Right cardiac atrium (tissue), 5 donors: ENCODE measurements around the gene GAMT. TPM values are rescaled to one million over a fixed set of nuclear protein-coding genes. Genes with fewer than 3 reads are reported as not detected.

ENCODE experiments used
- ATAC-seq, 2 donors: fragments of 200-7000 bp; cut with Tn5 transposase; one replicate each; pipeline versions ENCODE4 v1.8.0 to v1.9.1; 2020; ENCODE audit warnings: moderate library complexity in 2 of 2, mild to moderate bottlenecking in 1 of 2
- DNase-seq, 3 donors: peaks; one replicate each; pipeline ENCODE4 v3.0.0-alpha.2; 2020
- H3K27ac ChIP-seq: one replicate; pipeline ENCODE4 v1.5.1; 2013; ENCODE audit warnings: mild to moderate bottlenecking, low read length, control low read depth, moderate library complexity
- H3K27me3 ChIP-seq: one replicate; pipeline ENCODE4 v1.6.1; 2013; ENCODE audit not compliant: control insufficient read depth, insufficient read depth
- H3K4me1 ChIP-seq: one replicate; pipeline ENCODE4 v1.6.1; 2013; ENCODE audit warnings: low read length; ENCODE audit not compliant: control insufficient read depth, insufficient read depth
- H3K4me3 ChIP-seq: one replicate; pipeline ENCODE4 v1.5.1; 2013; ENCODE audit warnings: low read length, control low read depth
- H3K9me3 ChIP-seq: one replicate; pipeline ENCODE4 v1.6.1; 2013; ENCODE audit warnings: low read length; ENCODE audit not compliant: control insufficient read depth
- WGBS: extraction: QIAGEN DNeasy Blood & Tissue Kit; methylation state at CpG from one replicate; pipeline ENCODE4 v1.1.7; 2013; 5-methylcytosine and 5-hydroxymethylcytosine counted together
- intact Hi-C, 4 donors: fragments of 100-400 bp; cut with DNase I; formaldehyde crosslinking; loops; one replicate each; pipeline versions ENCODE4 v1.11.0 to v1.14.0; 2022 to 2023
- polyA plus RNA-seq: library from polyadenylated mRNA; stranded (reverse); fragments of 200-250 nt; gene quantifications from one replicate; pipeline ENCODE4 v1.2.3, GENCODE V29; 2013
- total RNA-seq, 4 donors: library from RNA; stranded (reverse); fragmentation: NEBNext Ultra II Directional; extraction: Animal tissue kit (Norgen Biotek cat#: 25700); gene quantifications; one replicate each; pipeline ENCODE4 v1.2.1, GENCODE V29; 2021
- donor health status: healthy with polysubstance abuse.
- donor health status: DM: no; HTN: yes; CAD: no.
- donor health status: DM: no; HTN: no; CAD: no.
- donor health status: DM: no; HTN: yes; CAD: no; lungs with severe emphysema.
- donor health status: DM: yes; HTN: yes; CAD: no.

Gene GAMT
- total and polyA plus RNA-seq, 5 donors = 49.2 to 124 (median 69.2) TPM

- Histone ChIP-seq H3K27ac (peak overlapping the region; percentile 90), H3K9me3 (no peaks in the 10 kb centered on the region), H3K4me3 (peak overlapping the region; percentile 97), H3K27me3 (no peaks in the 10 kb centered on the region), H3K4me1 (peaks cover 17% of the 10 kb centered on the region)
- under 1% methylated on average over 69 of the region's 69 CpGs for WGBS
- ATAC-seq (peak; percentile 2 to 35), DNase-seq (peak; percentile 65 to 83 (median 82))
- intact Hi-C loops = no loop called here
Observed at GRCh38 chr19:1408300-1409203, 7.2 kb upstream of the GAMT start.

DNA sequence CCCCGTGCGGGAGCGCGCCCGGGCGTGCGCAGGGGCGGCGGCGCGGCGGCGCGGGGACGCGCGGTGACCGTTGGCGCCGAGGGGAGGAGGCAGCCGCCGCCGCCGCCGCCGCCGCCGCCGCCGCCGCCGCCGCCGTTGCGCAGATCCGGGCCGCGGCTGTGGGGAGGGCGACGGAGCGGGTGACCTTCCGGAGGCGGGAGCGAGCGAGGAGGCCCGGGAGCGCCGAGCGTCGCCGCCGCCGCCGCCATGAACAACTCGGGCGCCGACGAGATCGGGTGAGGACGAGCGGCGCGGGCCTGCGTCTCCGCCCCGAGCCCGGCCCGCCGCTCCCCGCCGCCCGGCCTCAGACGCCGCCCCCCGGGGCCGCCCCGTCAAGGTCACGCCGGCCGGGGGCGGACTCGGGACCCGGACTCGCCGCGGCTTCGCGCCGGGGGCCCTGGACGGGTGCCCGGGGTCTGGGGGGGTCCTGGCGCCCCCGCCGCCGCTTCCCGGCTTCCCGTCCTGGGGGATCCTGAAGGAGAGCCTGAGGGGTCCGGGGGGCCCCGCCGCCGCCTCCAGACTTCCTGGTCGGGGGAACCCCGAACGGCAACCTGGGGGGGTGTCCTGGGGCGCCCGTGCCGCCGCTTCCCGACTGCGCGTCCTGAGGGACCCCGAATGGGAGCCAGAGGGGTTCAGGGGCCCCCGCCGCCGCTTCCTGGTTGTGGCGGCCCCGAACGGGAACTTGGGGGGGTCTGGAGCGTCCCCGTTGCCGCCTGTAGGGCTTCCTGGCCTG lies 6.4 kb upstream of the GAMT start, which contains the start of gene DAZAP1:
DAZAP1 (plus strand) TSS at position 59 of the 772 bp plus-strand sequence; CDS start at position 247, 188 bp downstream.
- H3K4me1 ChIP-seq = peaks cover 17% of the 10 kb centered on the region
- DNase-seq (peak in 2 of 3 donors; percentile 80 to 83), ATAC-seq (peak in 1 of 2 donors; percentile 0)
- H3K4me3 ChIP-seq = peak within 1 kb of the TSS; percentile 97
- H3K9me3 ChIP-seq = no peaks in the 10 kb centered on the region
- intact Hi-C loops = no loop called here
- peak within 1 kb of the TSS; percentile 90 for H3K27ac ChIP-seq
- H3K27me3 ChIP-seq = no peaks in the 10 kb centered on the region
- WGBS = under 1% methylated on average over 121 of the region's 121 CpGs

- DNase-seq (peak; percentile 99 to 100 (median 100)), ATAC-seq (peak; percentile 87 to 90)
- under 1% methylated on average over 71 of the region's 72 CpGs for WGBS
- intact Hi-C loops = no loop called here
- H3K9me3 ChIP-seq = no peaks in the 10 kb centered on the region
- peak overlapping the region; percentile 43 for H3K27ac ChIP-seq
- H3K4me3 ChIP-seq = peak overlapping the region; percentile 97
- no peaks in the 10 kb centered on the region for H3K27me3 ChIP-seq
- peaks cover 17% of the 10 kb centered on the region for H3K4me1 ChIP-seq
Observed at GRCh38 chr19:1406774-1407527, 5.6 kb upstream of the GAMT start.

DNA sequence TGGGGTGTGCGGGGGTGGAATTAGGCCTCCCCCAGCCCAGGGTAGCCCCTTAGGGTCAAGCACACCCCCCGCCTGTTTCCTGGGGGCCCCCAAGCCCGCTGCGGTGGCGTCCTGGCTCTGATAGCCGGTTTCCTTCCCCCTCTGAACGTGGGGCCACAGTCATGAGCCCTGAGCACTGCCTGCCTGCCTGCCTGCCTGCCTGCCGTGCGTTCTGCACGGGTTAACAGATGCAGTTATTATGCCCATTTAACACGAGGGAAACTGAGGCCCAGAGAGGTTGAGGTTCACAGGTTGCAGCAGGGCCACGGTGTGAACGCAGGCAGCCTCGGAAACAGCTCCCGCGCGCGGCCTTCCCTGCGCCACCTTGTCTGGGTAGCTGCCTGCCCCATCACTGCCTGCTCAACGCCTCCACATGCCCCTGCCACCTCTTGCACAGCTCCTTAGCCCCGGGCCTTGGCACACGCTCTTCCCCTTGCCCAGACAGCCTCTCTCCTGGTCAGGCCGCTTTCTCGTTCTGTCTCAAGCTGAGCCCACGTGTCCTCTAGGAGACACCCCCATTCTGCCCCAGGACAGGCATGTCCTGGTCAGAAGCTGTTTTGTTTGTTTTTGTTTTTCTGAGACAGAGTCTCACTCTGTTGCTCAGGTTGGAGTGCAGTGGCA lies 1.2 kb upstream of the GAMT start:
- no peaks in the 10 kb centered on the region for H3K27me3 ChIP-seq
- 52% methylated on average over 25 of the region's 25 CpGs for WGBS
- H3K4me3 ChIP-seq = no peak overlapping the region
- H3K27ac ChIP-seq = no peak overlapping the region
- peaks cover 3% of the 10 kb centered on the region for H3K4me1 ChIP-seq
- ATAC-seq = no peak
- DNase-seq = peak in 1 of 3 donors; percentile 58
- no peaks in the 10 kb centered on the region for H3K9me3 ChIP-seq
- intact Hi-C loops = no loop called here

DNA sequence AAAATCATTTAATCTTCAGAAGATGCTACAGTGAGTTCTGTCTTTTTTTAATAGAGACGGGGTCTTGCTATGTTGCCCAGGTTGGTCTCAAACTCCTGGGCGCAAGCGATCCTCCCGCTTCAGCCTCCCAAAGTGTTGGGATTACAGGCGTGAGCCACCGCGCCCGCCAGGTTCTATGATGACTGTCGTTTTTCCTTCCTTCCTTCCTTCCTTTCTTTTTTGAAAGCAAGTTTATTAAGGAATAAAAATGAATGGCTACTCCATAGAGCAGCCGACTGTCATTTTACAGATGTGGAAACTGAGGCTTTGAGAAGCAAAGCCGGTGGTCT lies 511 bp upstream of the GAMT start:
- 49% methylated on average over 11 of the region's 11 CpGs for WGBS
- Histone ChIP-seq H3K27me3 (no peaks in the 10 kb centered on the region), H3K4me3 (no peak overlapping the region), H3K4me1 (peaks cover 3% of the 10 kb centered on the region), H3K27ac (no peak overlapping the region), H3K9me3 (no peaks in the 10 kb centered on the region)
- DNase-seq (no peak), ATAC-seq (no peak)
- intact Hi-C loops = no loop called here

GRCh38 chr19:1400281-1401137 lies 833 bp downstream of the GAMT start:
- peaks cover 6% of the 10 kb centered on the region for H3K4me1 ChIP-seq
- 23% methylated on average over 36 of the region's 36 CpGs for WGBS
- peak overlapping the region; percentile 64 for H3K4me3 ChIP-seq
- DNase-seq (peak; percentile 66 to 86 (median 86)), ATAC-seq (peak; percentile 65 to 66)
- H3K27me3 ChIP-seq = no peaks in the 10 kb centered on the region
- H3K27ac ChIP-seq = peak overlapping the region; percentile 61
- intact Hi-C loops = no loop called here
- H3K9me3 ChIP-seq = no peaks in the 10 kb centered on the region

- H3K4me1 ChIP-seq = peaks cover 6% of the 10 kb centered on the region
Observed at GRCh38 chr19:1399745-1400144, 1.6 kb downstream of the GAMT start.

DNA sequence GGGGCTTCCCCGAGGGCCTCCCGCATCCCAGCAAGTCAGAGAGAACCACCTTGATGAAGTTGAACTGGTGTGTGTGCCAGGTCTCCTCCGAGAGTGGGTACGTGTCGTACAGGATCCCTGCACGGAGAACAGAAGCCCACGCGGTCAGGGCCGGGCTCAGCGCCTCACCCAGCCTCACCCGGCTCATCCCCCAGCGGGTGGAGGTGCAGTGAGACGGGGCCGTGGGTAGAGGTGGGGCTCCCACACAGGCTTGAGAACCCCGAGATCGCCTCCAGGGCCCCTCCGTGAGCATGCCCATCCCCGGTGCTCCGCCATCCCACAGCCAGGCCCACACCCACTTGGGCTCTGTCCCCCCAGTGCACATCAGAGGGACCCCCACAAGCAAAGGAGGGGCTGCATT lies 2.3 kb downstream of the GAMT start:
- Histone ChIP-seq H3K4me3 (no peak overlapping the region), H3K27me3 (no peaks in the 10 kb centered on the region), H3K4me1 (peaks cover 6% of the 10 kb centered on the region), H3K9me3 (no peaks in the 10 kb centered on the region), H3K27ac (no peak overlapping the region)
- WGBS = 88% methylated on average over 19 of the region's 19 CpGs
- no peak for ATAC-seq
- intact Hi-C loops = no loop called here
- no peak for DNase-seq

More at GRCh38 chr19:1399745-1400144, 1.6 kb downstream of the GAMT start:
- Histone ChIP-seq H3K27ac (no peak overlapping the region), H3K27me3 (no peaks in the 10 kb centered on the region), H3K9me3 (no peaks in the 10 kb centered on the region), H3K4me3 (no peak overlapping the region)
- intact Hi-C loops = no loop called here
- ATAC-seq = peak in 1 of 2 donors; percentile 1
- peak in 1 of 3 donors; percentile 54 for DNase-seq
- 92% methylated on average over 15 of the region's 15 CpGs for WGBS

DNA sequence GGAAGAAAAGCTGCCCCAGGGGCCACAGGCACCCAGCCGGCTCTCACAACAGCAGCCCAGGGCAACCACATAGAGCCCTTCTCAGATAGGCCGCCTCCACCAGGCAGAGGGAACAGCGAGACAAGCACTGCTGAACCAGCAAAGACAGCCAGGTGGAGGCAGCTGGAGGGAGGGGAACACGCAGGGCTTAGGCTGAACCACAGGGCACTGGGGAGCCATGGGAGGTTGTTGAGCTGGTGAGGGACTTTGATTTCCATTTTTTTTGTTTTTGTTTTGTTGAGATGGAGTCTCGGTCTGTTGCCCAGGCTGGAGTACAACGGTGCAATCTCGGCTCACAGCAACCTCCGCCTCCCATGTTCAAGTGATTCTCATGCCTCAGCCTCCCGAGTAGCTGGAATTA lies 3.5 kb downstream of the GAMT start:
- Histone ChIP-seq H3K27me3 (no peaks in the 10 kb centered on the region), H3K9me3 (no peaks in the 10 kb centered on the region), H3K4me1 (peaks cover 6% of the 10 kb centered on the region), H3K27ac (no peak overlapping the region), H3K4me3 (no peak overlapping the region)
- WGBS = 94% methylated on average over 9 of the region's 9 CpGs
- intact Hi-C loops = no loop called here
- ATAC-seq = no peak
- no peak for DNase-seq
